HCT116 (cell line): Measurements from ENCODE around the gene CRB1.

ENCODE experiments used
- CTCF ChIP-seq, 3 experiments: fragments of 200-600 bp in 1 of 3; sonication (generic) in 1 of 3; IDR thresholded peaks in 2 of 3; conservative IDR thresholded peaks in 1 of 3; 2 replicates each; pipeline ENCODE4 v1.5.1; 2012 to 2017; ENCODE audit warnings: low read depth in 2 of 3, low read length in 2 of 3, antibody characterized with exemption in 1 of 3, borderline replicate concordance in 1 of 3, control low read depth in 1 of 3, mild to moderate bottlenecking in 1 of 3, mixed read lengths in 1 of 3, mixed run types in 1 of 3, moderate library complexity in 1 of 3; ENCODE audit not compliant: insufficient read depth in 1 of 3
- EZH2 ChIP-seq: fragments of 200-600 bp; sonication (generic); IDR thresholded peaks from 2 replicates; pipeline ENCODE4 v1.6.1; 2017; ENCODE audit warnings: antibody characterized with exemption, mixed run types
- EZH2phosphoT487 ChIP-seq: fragments of 200-600 bp; IDR thresholded peaks from 2 replicates; pipeline ENCODE4 v1.6.1; 2018; ENCODE audit warnings: antibody characterized with exemption, borderline replicate concordance
- POLR2A ChIP-seq: IDR thresholded peaks from 2 replicates; pipeline ENCODE4 v1.7.0; 2011; ENCODE audit warnings: borderline replicate concordance; ENCODE audit not compliant: insufficient read depth, insufficient read length; ENCODE audit errors: extremely low read depth
- POLR2AphosphoS5 ChIP-seq: IDR thresholded peaks from 2 replicates; pipeline ENCODE4 v1.6.1; 2011; ENCODE audit warnings: mild to moderate bottlenecking, low read depth, low read length, moderate library complexity
- SP1 ChIP-seq: IDR thresholded peaks from 2 replicates; pipeline ENCODE4 v1.6.1; 2012; ENCODE audit warnings: low read depth
- ZBTB33 ChIP-seq: IDR thresholded peaks from 2 replicates; pipeline ENCODE4 v1.6.1; 2011; ENCODE audit warnings: mild to moderate bottlenecking, low read length, moderate library complexity; ENCODE audit not compliant: insufficient replicate concordance; ENCODE audit errors: extremely low read depth

GRCh38 chr1:197277166-197277565 is 9.1 kb downstream of the CRB1 start:
- TF ChIP-seq CTCF (IDR thresholded peaks at IDR 0.05 in 2 of 3, conservative IDR thresholded peaks at IDR 0.05 in 1 of 3; ENCODE audit: borderline replicate concordance in 1 of 3, insufficient read depth in 1 of 3, low read depth in 2 of 3, low read length in 2 of 3) (no peak), POLR2A (no peak), EZH2 (no peak), ZBTB33 (no peak), SP1 (no peak), EZH2phosphoT487 (no peak), POLR2AphosphoS5 (no peak)
